ENCODE results near the gene ABCG1. TPM values are rescaled to one million over a fixed set of nuclear protein-coding genes. Genes with fewer than 3 reads are reported as not detected.

Gene ABCG1
- total and polyA plus RNA-seq, 4 donors = 1.6 to 9.7 (median 5.3) TPM

DNA sequence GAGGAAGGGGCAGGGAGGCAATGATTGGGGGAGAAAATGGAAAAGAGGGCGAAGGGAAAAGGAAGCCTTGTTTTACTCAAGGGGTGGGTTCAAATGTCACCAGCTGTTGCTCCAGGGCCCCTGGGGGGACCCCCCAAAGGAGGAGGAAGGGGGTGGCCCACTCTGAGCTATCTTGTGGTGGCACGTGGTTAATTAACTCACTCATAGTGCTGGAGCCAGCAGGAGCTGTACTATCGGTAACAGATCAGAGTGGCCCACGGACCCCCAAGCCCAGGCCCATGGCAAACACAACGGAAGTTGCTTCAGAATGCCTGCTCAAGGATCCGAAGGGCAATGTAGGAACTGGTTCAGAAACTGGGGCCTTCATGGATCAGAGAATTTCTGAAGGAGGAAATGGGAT, 124.6 kb downstream of the ABCG1 start (continued):
- TF ChIP-seq, protein P1, sequence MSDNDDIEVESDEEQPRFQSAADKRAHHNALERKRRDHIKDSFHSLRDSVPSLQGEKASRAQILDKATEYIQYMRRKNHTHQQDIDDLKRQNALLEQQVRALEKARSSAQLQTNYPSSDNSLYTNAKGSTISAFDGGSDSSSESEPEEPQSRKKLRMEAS (IDR thresholded peaks at IDR 0.05) = no peak
- TF ChIP-seq YY1 (IDR thresholded peaks at IDR 0.05) = no peak
- TF ChIP-seq SP1 (IDR thresholded peaks at IDR 0.05) = no peak
- no peak for TF ChIP-seq HNF4G (IDR thresholded peaks at IDR 0.05)

DNA sequence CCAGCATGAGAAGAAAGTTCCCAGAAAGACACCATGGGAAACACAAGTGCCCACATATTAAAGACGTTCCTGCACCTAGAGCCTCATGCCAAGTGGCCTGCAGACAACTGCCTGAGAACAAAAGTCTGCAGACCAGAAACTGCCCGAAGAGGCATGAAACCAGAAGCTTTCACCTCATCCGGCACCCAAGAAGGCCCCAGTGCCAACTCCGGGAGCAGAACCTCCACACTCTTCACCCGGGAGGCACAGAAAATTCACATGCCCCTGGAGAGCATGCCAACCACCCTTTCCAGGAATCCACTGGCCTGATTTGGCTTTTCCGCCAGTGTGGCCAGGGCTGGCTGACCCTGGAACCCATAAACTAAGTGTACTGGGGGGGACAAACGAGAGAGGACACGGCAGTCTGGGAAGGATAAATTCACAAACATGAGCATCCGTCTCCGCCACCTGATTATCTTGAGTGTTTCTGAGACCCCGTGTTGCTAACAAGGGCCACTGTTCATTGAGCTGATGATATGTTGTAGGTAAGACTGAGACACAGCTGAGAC, 125.1 kb downstream of the ABCG1 start:
- peak; percentile 30 for DNase-seq (ENCODE audit: low spot score)
- TF ChIP-seq HNF4G (IDR thresholded peaks at IDR 0.05) (no peak), TAF1 (conservative IDR thresholded peaks at IDR 0.05) (no peak), JUND (IDR thresholded peaks at IDR 0.05) (no peak), HNF4A (conservative IDR thresholded peaks at IDR 0.05) (no peak), EGR1 (IDR thresholded peaks at IDR 0.05; ENCODE audit: low read depth in 2 of 2) (no peak), FOXA2 (IDR thresholded peaks at IDR 0.05) (no peak)
- 91% methylated on average over 11 of the region's 11 CpGs for WGBS

DNA sequence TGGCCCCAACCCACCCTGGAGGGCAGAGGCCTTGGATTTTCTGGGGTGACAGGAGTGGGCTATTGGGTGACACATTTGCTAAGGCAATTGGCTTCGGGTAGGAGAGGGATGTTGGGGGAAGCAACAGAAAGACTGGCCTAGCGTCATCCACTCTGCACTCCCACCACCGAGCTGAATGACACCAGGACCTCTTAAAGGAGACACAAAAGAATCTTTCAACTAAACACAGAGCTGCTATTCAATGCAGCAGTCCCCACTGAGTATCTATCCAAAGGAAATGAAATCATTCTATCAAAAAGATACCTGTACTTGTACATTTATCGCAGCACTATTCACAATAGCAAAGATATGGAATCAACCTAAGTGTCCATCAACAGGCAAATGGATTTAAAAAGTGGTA, 125.7 kb downstream of the ABCG1 start:
- Histone ChIP-seq H3K9ac (ENCODE audit: low read depth in 1 of 2, low read length in 2 of 2) (no peak overlapping the region), H3K9me3 (ENCODE audit: control insufficient read depth in 4 of 4, low read length in 3 of 4) (no peaks in the 10 kb centered on the region), H3K36me3 (ENCODE audit: control insufficient read depth in 4 of 4, insufficient read depth in 3 of 4, low read depth in 1 of 4, low read length in 3 of 4) (no peaks in the 10 kb centered on the region), H3K27ac (ENCODE audit: low read depth in 1 of 2, low read length in 2 of 2) (no peak overlapping the region), H3K4me1 (ENCODE audit: control insufficient read depth in 4 of 4, insufficient read depth in 4 of 4, low read length in 3 of 4) (no peaks in the 10 kb centered on the region), H3K27me3 (ENCODE audit: control insufficient read depth in 4 of 4, insufficient read depth in 4 of 4, low read length in 3 of 4) (peaks cover 0 to 9% (median 0%) of the 10 kb centered on the region in 4 donors), H3K4me3 (ENCODE audit: low read depth in 1 of 3, low read length in 3 of 3) (no peak overlapping the region)
- WGBS = 83% methylated on average over 4 of the region's 4 CpGs
- DNase-seq (ENCODE audit: low spot score) = no peak
- TF ChIP-seq, protein P2, sequence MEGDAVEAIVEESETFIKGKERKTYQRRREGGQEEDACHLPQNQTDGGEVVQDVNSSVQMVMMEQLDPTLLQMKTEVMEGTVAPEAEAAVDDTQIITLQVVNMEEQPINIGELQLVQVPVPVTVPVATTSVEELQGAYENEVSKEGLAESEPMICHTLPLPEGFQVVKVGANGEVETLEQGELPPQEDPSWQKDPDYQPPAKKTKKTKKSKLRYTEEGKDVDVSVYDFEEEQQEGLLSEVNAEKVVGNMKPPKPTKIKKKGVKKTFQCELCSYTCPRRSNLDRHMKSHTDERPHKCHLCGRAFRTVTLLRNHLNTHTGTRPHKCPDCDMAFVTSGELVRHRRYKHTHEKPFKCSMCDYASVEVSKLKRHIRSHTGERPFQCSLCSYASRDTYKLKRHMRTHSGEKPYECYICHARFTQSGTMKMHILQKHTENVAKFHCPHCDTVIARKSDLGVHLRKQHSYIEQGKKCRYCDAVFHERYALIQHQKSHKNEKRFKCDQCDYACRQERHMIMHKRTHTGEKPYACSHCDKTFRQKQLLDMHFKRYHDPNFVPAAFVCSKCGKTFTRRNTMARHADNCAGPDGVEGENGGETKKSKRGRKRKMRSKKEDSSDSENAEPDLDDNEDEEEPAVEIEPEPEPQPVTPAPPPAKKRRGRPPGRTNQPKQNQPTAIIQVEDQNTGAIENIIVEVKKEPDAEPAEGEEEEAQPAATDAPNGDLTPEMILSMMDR (IDR thresholded peaks at IDR 0.05; ENCODE audit: low read depth, low read length, missing input control) = no peak
- TF ChIP-seq NR2F2 (IDR thresholded peaks at IDR 0.05) = no peak
- no peak for TF ChIP-seq HNF4G (IDR thresholded peaks at IDR 0.05)
- TF ChIP-seq GABPA (IDR thresholded peaks at IDR 0.05 in 1 of 2, conservative IDR thresholded peaks at IDR 0.05 in 1 of 2) = no peak
- no peak for TF ChIP-seq FOXA1 (IDR thresholded peaks at IDR 0.05)
- TF ChIP-seq, protein P1 (IDR thresholded peaks at IDR 0.05) = no peak
- no peak for TF ChIP-seq RAD21 (IDR thresholded peaks at IDR 0.05)
- TF ChIP-seq YY1 (IDR thresholded peaks at IDR 0.05) = no peak
- no peak for TF ChIP-seq EGR1 (IDR thresholded peaks at IDR 0.05; ENCODE audit: low read depth in 2 of 2)
- TF ChIP-seq FOXA2 (IDR thresholded peaks at IDR 0.05) = no peak
- TF ChIP-seq TAF1 (conservative IDR thresholded peaks at IDR 0.05) = no peak
- no peak for TF ChIP-seq JUND (IDR thresholded peaks at IDR 0.05)
- TF ChIP-seq RXRA (IDR thresholded peaks at IDR 0.05) = no peak
- TF ChIP-seq, protein P3, sequence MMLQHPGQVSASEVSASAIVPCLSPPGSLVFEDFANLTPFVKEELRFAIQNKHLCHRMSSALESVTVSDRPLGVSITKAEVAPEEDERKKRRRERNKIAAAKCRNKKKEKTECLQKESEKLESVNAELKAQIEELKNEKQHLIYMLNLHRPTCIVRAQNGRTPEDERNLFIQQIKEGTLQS (IDR thresholded peaks at IDR 0.05) = no peak
- TF ChIP-seq, protein P4, sequence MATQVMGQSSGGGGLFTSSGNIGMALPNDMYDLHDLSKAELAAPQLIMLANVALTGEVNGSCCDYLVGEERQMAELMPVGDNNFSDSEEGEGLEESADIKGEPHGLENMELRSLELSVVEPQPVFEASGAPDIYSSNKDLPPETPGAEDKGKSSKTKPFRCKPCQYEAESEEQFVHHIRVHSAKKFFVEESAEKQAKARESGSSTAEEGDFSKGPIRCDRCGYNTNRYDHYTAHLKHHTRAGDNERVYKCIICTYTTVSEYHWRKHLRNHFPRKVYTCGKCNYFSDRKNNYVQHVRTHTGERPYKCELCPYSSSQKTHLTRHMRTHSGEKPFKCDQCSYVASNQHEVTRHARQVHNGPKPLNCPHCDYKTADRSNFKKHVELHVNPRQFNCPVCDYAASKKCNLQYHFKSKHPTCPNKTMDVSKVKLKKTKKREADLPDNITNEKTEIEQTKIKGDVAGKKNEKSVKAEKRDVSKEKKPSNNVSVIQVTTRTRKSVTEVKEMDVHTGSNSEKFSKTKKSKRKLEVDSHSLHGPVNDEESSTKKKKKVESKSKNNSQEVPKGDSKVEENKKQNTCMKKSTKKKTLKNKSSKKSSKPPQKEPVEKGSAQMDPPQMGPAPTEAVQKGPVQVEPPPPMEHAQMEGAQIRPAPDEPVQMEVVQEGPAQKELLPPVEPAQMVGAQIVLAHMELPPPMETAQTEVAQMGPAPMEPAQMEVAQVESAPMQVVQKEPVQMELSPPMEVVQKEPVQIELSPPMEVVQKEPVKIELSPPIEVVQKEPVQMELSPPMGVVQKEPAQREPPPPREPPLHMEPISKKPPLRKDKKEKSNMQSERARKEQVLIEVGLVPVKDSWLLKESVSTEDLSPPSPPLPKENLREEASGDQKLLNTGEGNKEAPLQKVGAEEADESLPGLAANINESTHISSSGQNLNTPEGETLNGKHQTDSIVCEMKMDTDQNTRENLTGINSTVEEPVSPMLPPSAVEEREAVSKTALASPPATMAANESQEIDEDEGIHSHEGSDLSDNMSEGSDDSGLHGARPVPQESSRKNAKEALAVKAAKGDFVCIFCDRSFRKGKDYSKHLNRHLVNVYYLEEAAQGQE (IDR thresholded peaks at IDR 0.05) = no peak

More for the DNA sequence above, 125.1 kb downstream of the ABCG1 start:
- Histone ChIP-seq H3K4me3 (ENCODE audit: low read depth in 1 of 3, low read length in 3 of 3) (no peak overlapping the region), H3K36me3 (ENCODE audit: control insufficient read depth in 4 of 4, insufficient read depth in 3 of 4, low read depth in 1 of 4, low read length in 3 of 4) (no peaks in the 10 kb centered on the region), H3K9me3 (ENCODE audit: control insufficient read depth in 4 of 4, low read length in 3 of 4) (no peaks in the 10 kb centered on the region), H3K9ac (ENCODE audit: low read depth in 1 of 2, low read length in 2 of 2) (no peak overlapping the region), H3K27me3 (ENCODE audit: control insufficient read depth in 4 of 4, insufficient read depth in 4 of 4, low read length in 3 of 4) (peaks cover 0 to 6% (median 0%) of the 10 kb centered on the region in 4 donors), H3K27ac (ENCODE audit: low read depth in 1 of 2, low read length in 2 of 2) (no peak overlapping the region), H3K4me1 (ENCODE audit: control insufficient read depth in 4 of 4, insufficient read depth in 4 of 4, low read length in 3 of 4) (no peaks in the 10 kb centered on the region)

Measured in liver (tissue), 9 donors.